Epithelial cell of prostate (primary cell): Measurements from ENCODE around the gene PTPRM.

Experiments used
- DNase-seq: peaks from one replicate; pipeline ENCODE4 v3.0.0-alpha.2; 2011; ENCODE audit warnings: low read depth, low spot score
- H3K27ac ChIP-seq: fragments of 450-650 bp; 2 replicates; pipeline ENCODE4 v1.5.1; 2017; ENCODE audit warnings: mild to moderate bottlenecking

Gene PTPRM

DNA sequence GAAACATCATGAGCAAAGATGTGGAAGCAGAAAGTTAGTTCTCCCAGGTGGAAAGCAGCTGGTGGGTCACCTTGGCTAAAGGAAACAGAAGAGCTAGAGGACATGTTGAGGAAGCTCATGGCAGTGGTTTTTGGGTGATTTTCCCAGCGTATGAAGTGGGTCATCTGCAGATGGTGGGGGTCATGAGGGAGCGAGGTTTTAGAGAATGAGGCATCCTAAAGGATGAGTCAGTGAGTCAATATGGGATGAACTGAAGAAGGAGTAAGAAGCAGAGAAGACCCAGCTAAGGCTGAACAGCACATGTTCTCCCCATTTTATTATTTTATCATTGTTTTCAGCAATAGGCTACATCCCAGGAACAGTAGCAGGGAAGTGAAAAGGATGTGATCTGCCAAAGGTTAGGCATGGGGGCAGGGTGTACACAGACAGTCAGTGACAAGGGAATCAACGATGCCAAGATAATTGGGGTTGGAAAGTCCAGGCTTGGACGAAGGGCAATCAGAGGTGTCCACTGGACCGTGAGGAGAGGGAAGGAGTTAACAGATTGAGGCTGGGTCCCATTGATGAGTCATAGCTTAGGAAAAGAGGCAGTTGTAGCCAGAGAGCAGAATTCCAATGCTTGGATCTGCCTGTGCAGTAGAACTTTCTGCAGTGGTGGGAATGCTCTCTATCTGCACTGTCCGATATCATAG, 752.8 kb downstream of the PTPRM start:
- H3K27ac ChIP-seq: no peak overlapping the region
- DNase-seq: no peak

DNA sequence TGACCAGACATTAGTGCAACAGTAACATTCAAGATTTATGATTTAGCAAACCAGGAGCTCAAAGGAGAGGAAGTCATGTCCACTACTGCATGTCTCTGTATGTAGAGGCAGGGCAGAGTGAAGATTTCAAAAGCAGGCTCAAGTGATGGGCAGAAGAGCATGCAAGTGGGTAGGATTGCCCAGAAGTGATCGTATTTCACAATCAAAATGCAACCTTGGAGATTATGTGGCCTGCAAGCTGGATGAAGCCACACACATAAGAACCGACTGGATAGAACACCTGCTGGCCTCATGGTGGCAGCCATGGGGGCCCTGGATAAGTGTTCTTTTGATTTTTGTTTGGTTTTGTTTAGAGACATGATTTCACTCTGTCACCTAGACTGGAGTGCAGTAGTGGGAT, 755.4 kb downstream of the PTPRM start:
- DNase-seq: no peak
- no peak overlapping the region for H3K27ac ChIP-seq

DNA sequence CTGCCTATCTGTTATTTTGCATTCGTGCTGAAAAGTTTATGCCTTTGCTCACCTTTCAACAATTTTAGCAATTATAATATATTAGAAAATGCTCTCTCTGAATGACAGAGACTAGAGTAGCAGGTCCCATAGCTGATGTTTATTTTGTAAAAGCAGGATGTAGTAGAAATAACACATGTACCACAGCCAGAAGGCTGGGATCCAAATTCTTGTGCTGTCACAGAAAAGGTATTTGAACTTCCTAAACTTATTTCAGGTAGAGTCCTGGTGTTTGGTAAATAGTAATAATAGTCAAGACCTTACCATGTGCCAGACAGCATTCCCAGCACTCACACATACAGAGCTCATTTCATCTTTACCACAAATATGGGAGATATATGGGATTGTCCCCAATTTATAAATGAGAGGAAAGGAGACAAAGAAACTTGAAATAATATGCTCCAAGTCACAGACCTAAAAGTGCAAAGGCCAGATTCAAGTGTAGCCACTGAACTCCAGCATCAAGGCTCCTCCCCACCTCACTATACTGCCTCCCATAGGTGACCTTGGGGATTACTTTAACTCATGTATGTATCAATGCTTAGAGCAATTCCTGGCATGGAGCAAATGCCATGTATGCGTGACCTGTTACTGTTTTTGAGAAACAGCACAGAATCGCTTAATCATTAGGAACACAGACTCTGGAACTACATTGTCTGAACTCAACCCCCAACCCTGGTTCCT, 757.4 kb downstream of the PTPRM start:
- H3K27ac ChIP-seq: no peak overlapping the region
- no peak for DNase-seq

DNA sequence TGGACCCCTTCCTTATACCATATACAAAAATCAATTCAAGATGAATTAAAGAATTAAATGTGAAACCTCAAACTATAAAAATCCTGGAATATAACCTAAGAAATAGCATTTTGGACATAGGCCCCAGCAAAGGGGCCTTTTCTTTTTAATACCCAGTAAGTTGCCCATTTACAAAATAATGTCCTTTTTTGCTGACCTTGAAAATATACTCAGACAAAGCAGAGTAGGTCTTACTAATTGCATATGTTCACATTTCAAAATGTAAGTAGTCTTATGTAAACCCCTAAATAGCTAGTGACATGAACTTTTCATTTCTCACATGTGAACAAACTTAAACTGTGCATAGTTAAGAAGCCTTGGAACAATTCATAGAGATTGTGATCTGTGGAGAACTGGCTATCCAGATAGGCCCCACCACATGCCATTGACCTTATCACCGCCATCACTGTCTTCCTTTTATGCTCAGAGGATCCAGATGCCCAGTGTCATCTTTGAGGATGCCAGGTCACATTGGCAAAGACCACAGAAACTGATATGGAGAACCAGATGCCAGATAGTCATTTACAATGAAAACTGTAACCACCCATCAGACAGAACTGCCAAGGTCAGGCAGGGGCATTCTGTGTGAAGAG, 759.8 kb downstream of the PTPRM start:
- no peak for DNase-seq
- H3K27ac ChIP-seq: no peak overlapping the region

DNA sequence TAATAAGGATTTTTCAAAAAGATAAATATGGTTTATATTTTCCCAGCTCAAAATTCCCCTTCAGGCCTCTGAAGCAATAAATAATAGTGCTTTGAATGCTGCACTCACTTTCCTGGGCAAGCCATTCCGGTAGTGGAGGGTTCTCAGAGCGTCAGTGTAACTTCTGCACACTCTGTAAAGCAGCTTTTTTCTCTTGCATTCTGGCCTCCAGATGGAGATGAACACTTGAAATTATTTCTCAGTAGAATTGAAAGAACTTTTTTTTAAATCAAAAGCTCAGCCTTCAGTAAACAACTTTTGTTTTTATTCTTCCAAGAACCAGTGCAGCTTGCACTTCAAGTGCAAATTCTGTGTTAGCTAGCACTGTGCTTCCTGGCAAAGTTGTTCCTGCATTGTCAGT, 761.0 kb downstream of the PTPRM start:
- no peak for DNase-seq
- H3K27ac ChIP-seq: no peak overlapping the region

DNA sequence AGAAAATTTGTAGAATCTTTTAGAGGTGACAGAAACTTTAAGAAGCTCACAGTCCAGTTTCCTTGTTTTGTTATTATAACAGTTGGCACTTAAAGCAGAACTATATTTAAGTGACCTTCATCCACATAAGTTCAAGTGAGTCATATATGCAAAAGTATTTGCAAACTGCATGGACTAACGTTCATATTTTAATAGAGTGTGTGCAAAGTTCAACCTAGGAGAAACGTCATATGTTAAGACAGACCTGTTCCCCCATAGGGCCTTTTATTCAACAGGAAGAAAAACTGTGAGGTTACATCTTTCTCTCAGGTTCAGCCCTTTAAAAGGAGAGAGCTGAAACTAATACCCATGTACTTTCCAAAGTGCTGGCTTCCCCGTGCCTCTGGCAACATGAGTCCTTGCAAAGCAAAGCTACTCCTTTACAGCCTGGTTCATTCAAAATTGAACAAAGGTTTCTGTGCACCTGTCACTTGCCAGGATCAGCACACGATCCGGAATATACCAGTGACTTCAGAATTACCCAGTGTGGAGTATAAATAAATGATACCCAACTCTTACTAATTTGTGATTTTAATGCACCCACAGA, 762.2 kb downstream of the PTPRM start:
- H3K27ac ChIP-seq: no peak overlapping the region
- no peak for DNase-seq

DNA sequence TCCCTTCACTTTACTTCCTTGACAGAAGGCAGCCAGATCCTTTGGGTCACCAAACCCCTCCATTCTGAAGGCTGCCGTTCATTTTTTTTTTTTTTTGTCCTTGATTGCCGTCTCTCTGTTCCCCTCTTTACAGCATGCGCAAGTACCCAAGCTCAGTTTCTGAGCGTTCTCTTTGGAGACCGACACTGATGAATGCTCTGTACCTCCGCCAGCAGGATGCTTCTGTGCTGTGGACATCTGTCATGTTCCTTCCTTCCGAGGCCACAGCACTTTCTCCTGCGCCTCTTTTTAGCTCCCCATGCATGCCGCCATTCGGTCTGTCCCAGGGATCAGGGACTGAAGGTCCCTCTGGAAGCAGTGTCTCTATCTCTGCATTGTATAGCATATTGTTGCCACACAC, 763.5 kb downstream of the PTPRM start:
- no peak overlapping the region for H3K27ac ChIP-seq
- DNase-seq: no peak

DNA sequence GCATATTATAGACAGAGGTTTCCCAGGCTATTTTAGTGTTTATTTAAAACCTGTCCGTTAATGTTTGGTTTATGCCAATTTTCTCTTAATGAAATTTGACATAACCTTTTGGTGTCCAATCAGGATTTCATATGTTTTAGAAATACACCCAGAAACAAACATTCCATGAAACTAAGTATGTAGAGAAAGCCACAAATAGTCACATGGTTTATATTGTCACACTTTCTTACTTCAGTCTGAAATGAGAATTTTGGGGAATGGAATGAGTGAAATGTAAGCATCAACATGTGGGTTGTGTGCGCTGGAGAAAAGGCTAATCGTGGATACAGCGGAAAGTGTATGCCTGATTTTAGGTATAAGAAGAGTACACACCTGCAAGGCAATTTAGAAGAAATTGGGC, 765.2 kb downstream of the PTPRM start:
- DNase-seq: no peak
- no peak overlapping the region for H3K27ac ChIP-seq

DNA sequence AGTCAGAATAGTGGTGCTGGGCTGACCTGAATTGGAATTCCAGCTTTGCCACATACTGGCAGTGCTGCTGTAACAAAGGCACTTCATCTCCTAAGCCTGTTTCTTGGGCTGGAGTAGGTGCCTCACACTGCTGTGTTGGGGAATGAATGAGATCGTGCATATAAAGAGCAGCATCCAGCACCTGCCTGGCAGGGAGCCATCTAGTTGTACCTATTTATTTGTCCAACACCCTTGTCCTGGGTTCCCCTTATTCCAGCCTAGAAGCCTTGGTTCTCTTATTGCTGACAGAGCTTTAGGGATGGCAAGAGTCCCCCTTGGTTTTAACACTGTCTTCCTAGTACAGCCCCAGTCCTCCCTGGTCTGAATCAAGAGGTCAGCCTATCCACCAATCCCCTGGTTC, 766.8 kb downstream of the PTPRM start:
- no peak overlapping the region for H3K27ac ChIP-seq
- DNase-seq: no peak

DNA sequence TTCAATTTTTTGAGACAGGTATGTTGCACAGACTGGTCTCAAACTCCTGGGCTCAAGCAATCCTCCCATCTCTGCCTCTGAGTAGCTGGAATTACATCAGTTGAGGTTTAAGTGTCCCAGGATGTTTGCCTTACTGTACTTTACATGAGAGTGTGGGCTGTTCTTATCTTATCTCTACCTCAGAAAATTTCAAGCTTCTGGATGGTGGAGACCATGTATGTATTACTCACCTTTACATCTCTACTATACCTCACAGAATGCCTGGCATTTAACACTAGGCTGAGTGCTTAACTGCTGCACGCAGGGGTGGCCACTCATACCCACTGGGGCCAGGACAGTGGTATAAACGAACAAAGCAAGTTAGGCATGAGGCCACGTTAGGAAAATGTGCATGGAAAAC, 770.1 kb downstream of the PTPRM start:
- DNase-seq: no peak

DNA sequence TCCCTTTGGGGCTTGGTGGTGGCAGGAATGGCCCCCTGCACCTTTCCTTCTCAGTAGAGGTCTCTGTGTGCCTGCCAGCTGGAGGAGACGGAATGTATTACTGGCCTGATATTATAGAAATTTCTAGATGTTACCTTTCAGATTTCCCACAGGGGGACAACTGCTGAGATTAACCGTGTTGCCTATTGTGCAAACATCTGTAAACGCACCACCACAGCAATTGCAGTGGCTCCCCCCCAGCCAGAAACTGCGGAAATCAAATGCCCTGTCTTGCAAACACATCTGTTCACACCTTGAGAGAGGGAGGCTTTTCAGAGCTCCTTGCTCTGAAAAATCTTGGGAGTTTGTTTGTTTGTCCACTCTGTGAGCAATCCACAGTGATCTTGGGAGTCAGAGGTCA, 772.1 kb downstream of the PTPRM start:
- no peak for DNase-seq
- no peak overlapping the region for H3K27ac ChIP-seq

More for the DNA sequence above, 770.1 kb downstream of the PTPRM start:
- H3K27ac ChIP-seq: no peak overlapping the region

DNA sequence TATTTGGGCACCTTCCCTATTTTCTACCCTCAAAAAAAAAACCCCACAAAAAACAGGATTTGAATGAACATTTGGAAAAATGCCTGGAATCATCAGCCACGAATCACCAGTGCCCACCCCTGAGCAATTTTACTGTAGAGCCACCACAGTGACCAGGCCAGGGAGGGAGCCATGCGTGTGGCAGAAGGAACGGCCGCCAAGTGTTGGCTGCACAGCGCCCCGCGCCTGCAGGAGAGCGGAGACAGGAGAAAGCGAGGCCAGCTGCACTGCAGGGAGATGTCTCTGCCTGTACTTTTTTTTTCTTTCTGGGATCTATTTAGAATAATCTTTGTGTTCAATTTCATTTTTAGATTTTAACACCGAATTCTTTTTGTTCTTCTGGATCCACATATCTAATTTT, 772.8 kb downstream of the PTPRM start:
- no peak overlapping the region for H3K27ac ChIP-seq
- no peak for DNase-seq

DNA sequence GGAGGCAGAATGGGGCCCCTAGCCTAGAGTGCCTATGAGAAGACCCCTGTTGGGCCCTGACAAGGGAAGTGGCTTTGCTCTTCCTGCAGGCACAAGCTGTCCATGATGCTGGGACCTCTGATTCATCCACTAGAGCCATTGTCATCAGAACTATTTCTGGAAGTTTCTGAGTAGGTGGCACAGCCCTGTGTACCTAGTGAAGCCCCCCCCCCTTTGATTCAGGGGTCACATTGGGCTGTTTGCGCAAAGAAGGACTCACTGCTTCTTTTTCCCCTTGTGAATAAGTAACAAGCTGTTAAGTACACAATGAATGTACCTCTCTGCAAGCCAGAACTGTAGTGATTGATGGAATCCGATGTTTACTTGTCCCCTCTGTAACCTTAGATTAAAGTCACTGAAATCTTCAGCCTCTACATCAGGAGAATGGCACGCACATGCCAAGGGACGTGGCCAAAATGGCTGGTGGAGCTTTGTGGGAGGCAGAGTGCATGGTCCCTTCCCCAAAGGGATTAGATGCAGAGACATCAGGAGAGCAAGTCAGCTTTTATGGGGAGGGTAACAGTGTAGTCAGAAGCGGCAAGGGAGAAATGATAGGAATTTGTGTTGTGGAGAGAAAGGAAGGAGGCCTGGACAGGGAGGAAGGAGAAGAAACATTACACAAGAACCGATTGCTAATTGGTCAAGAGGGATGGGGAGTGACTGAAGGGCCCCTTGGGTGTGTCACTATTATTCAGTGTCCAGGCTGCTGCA, 774.5 kb downstream of the PTPRM start:
- H3K27ac ChIP-seq: no peak overlapping the region
- no peak for DNase-seq

DNA sequence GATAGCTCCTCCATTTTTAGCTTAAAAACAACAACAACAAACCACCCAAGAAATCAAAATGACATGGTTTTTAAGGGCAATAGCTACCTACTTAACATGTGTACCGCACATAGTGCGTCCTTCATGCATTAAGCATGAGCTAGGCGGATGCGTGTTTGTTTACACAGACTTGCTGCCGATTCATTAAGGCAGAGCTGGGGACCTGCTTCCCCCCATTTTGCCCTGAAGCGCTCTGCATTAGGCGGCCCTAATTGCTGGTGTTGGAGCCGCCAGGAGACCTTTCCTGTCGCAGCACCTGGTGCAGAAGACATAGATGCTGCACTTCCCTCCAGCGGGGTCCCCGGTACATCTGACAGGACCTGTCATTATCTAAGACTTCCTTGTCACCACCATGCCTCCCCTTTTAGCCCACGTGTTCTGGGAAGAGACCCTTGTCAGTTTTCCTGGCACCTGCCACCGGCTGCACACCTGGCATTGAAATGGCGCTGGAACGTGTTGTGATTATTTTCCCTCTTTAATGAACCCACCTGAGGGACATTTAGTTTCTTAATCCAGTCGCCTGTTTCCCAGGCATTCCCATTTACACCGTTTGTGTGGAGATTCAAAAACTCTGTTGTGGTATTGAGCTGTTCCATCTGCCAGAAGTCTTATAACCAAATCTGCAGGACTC, 781.1 kb downstream of the PTPRM start:
- no peak overlapping the region for H3K27ac ChIP-seq
- DNase-seq: no peak

DNA sequence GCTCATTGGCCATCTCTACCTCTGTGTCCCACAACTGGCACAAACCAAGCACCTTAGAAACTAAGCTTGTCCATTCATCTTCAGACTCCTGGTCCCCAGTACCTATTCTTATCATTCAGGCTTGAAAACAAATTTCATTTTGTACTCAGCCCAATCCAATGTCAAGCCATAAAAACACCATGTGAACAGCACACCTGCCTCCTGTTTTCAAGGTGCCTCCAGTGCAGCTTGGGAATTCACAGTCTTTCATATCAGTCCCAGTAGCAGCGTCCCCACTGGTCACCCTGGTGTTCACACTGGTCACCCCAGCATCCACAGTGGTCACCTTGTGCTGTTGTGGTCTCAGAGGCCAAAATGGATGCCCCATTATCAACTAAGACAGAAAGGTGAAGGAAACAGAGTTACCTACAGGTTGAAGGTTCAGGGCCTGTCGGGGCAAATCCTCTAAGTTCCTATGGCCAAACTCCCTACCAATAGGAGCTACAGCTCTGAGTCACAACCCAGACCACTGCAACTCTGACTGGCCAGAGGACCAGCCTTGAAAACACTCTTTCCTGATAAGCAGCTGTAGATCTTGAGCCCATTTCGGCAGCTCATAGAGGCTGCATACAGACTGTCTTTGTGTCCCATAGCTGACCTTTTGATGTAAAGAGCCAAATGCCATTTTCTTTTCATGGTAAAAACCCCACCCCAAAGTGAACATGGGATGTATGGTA, 782.6 kb downstream of the PTPRM start:
- H3K27ac ChIP-seq: no peak overlapping the region
- no peak for DNase-seq

DNA sequence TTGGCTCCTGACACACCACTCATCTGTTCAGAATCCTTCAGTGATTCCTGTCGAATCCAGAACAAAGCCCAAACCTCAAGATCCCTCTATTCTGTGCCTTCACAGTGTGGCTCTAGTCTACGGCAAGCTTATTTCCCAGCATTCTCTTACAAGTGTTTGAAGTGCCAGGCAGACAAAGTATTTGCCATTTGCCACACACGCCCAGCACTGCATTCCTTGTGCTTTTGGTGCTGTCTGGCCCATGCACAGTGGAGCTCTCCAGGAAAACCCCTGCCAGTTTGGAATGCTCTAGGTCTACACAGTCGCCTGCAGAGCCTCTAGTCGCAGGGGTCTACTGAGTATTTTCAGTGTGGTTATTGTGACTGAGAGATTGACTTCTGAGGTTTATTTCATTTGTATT, 783.5 kb downstream of the PTPRM start:
- DNase-seq: no peak
- no peak overlapping the region for H3K27ac ChIP-seq

DNA sequence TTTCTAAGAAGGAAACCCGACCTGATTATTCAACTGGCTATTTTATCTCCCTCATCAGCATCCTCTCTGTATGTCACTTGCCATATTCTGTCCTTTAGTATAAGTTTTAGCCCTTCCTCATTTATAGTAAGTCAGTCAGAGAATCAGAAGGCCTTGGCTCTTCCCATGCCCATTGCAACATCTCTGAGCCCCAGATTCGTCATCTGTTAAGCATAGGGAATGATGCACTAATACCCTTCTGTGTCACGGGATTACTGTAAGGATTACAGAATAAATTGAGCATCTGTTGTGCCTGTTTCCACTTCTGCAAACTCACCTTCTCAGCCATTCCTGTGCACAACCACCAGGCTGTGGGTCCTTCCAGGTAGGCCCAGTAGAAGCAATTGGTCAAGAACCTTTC, 784.0 kb downstream of the PTPRM start:
- DNase-seq: no peak
- H3K27ac ChIP-seq: no peak overlapping the region

DNA sequence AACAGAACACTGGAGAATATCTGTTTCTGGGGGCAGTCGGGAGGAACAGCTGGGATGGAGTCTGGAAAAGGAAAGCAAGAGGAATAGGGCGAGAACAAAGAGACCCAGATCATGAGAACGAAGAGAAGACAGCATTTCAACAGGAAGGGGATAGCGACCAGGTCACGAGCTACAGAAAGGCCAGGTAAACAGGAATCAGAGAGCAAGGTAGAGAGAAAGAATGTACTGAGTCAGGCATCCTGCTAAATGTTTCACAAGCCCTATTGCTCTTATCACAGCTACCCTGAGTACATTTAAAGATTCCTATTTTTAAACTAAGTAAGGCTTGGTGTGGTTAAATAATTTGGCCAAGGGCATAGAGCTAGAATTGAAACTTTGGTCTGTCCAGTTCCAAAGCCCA, 787.2 kb downstream of the PTPRM start:
- no peak overlapping the region for H3K27ac ChIP-seq
- no peak for DNase-seq

DNA sequence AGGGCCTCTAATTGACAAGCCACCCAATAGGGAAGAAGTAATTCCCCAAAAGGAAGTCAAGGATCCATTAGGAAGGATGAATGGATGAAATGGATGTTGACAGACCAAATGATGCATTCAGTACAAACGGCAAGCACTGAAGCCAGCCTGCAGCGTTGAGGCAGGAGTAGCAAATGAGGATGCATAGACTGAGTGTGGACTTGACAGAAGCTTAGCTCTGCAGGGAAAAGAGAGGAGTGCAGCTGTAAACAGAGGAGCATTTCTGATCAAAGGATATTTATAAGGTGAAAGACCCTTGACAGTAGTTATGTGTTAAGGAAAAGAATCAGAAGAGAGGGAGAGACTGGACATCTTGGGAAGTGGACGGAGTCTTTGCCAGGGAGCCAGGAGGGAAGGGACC, 788.9 kb downstream of the PTPRM start:
- no peak overlapping the region for H3K27ac ChIP-seq
- DNase-seq: no peak
